Measurements from ENCODE around the gene DHRS7. TPM values are rescaled to one million over a fixed set of nuclear protein-coding genes. Genes with fewer than 3 reads are reported as not detected.

The DHRS7 gene
- polyA plus RNA-seq, 1 donor (not counting 4 experiments of a cell fraction or from before 2014, with no cell fraction given), result 79.2 TPM

- FAIRE-seq, result no peak
These were observed 840 bp downstream of the DHRS7 start for GRCh38 chr14:60164404-60164711.

GRCh38 chr14:60163693-60164092 lies 1.5 kb downstream of the DHRS7 start:
- Histone ChIP-seq H3K4me3 (ENCODE audit: control insufficient read depth in 2 of 3, extremely low read depth in 1 of 3, insufficient read depth in 2 of 3, low read depth in 1 of 3, low read length in 3 of 3) (peak overlapping the region; percentile 50 to 82 (median 80)), H3K27ac (ENCODE audit: control insufficient read depth, insufficient read depth, low read length) (no peak overlapping the region), H3K9me3 (ENCODE audit: control insufficient read depth, low read depth, low read length) (no peaks in the 10 kb centered on the region), H3K27me3 (ENCODE audit: control insufficient read depth, extremely low read depth, insufficient read depth, low read length) (no peaks in the 10 kb centered on the region), H2AFZ (ENCODE audit: control insufficient read depth, low read length) (no peak overlapping the region), H3K4me1 (ENCODE audit: control insufficient read depth, extremely low read depth, insufficient read depth, low read length) (peaks cover 18% of the 10 kb centered on the region), H3K9ac (ENCODE audit: control insufficient read depth, extremely low read depth, insufficient read depth, low read length) (no peak overlapping the region), H4K20me1 (ENCODE audit: control insufficient read depth, extremely low read depth, insufficient read depth, low read length) (no peaks in the 10 kb centered on the region), H3K9me1 (ENCODE audit: control insufficient read depth, extremely low read depth, insufficient read depth, low read length) (no peaks in the 10 kb centered on the region), H3K36me3 (ENCODE audit: control insufficient read depth in 2 of 2, extremely low read depth in 1 of 2, insufficient read depth in 2 of 2, low read length in 2 of 2) (no peaks in the 10 kb centered on the region), H3K4me2 (ENCODE audit: control insufficient read depth, extremely low read depth, insufficient read depth, low read depth, low read length) (peak overlapping the region; percentile 80), H3K79me2 (ENCODE audit: control insufficient read depth, insufficient read depth, low read length) (peaks cover 31% of the 10 kb centered on the region)
- FAIRE-seq (no peak), DNase-seq (ENCODE audit: low read depth, low spot score) (no peak)
- dilution Hi-C loops (cut with MboI; ENCODE audit: extremely low pct_ligation_motif_present, low sequenced_read_pairs), result no loop called here
- no peak for TF ChIP-seq CTCF (optimal IDR thresholded peaks at IDR 0.05 in 1 of 3, IDR thresholded peaks at IDR 0.05 in 1 of 3, conservative IDR thresholded peaks at IDR 0.05 in 1 of 3; ENCODE audit: extremely low read depth in 1 of 3, insufficient read depth in 2 of 3, low read length in 3 of 3)
- no peak for TF ChIP-seq EZH2 (IDR thresholded peaks at IDR 0.05; ENCODE audit: low read length)

More at GRCh38 chr14:60164404-60164711, 840 bp downstream of the DHRS7 start:
- Histone ChIP-seq H3K27me3 (ENCODE audit: control insufficient read depth, extremely low read depth, insufficient read depth, low read length) (no peaks in the 10 kb centered on the region), H2AFZ (ENCODE audit: control insufficient read depth, low read length) (peak overlapping the region; percentile 70), H4K20me1 (ENCODE audit: control insufficient read depth, extremely low read depth, insufficient read depth, low read length) (no peaks in the 10 kb centered on the region), H3K36me3 (ENCODE audit: control insufficient read depth in 2 of 2, extremely low read depth in 1 of 2, insufficient read depth in 2 of 2, low read length in 2 of 2) (no peaks in the 10 kb centered on the region), H3K4me1 (ENCODE audit: control insufficient read depth, extremely low read depth, insufficient read depth, low read length) (peaks cover 18% of the 10 kb centered on the region), H3K9ac (ENCODE audit: control insufficient read depth, extremely low read depth, insufficient read depth, low read length) (peak overlapping the region; percentile 88), H3K9me1 (ENCODE audit: control insufficient read depth, extremely low read depth, insufficient read depth, low read length) (no peaks in the 10 kb centered on the region), H3K4me3 (ENCODE audit: control insufficient read depth in 2 of 3, extremely low read depth in 1 of 3, insufficient read depth in 2 of 3, low read depth in 1 of 3, low read length in 3 of 3) (peak overlapping the region; percentile 50 to 82 (median 80)), H3K9me3 (ENCODE audit: control insufficient read depth, low read depth, low read length) (no peaks in the 10 kb centered on the region), H3K4me2 (ENCODE audit: control insufficient read depth, extremely low read depth, insufficient read depth, low read depth, low read length) (peak overlapping the region; percentile 80), H3K27ac (ENCODE audit: control insufficient read depth, insufficient read depth, low read length) (peak overlapping the region; percentile 80), H3K79me2 (ENCODE audit: control insufficient read depth, insufficient read depth, low read length) (peaks cover 27% of the 10 kb centered on the region)
- dilution Hi-C loops (cut with MboI; ENCODE audit: extremely low pct_ligation_motif_present, low sequenced_read_pairs), result no loop called here
- no peak for DNase-seq (ENCODE audit: low read depth, low spot score)
- no peak for TF ChIP-seq EZH2 (IDR thresholded peaks at IDR 0.05; ENCODE audit: low read length)
- TF ChIP-seq CTCF (optimal IDR thresholded peaks at IDR 0.05 in 1 of 3, IDR thresholded peaks at IDR 0.05 in 1 of 3, conservative IDR thresholded peaks at IDR 0.05 in 1 of 3; ENCODE audit: extremely low read depth in 1 of 3, insufficient read depth in 2 of 3, low read length in 3 of 3), result no peak

All from keratinocyte (primary cell).